H9 (cell line): ENCODE results near the gene WNT9A. TPM values are rescaled to one million over a fixed set of nuclear protein-coding genes. Genes with fewer than 3 reads are reported as not detected.

Experiments used
- DNase-seq: peaks from one replicate; pipeline ENCODE4 v3.0.0-alpha.2; 2017
- H2AFZ ChIP-seq: one replicate; pipeline ENCODE4 v1.6.1; 2013; ENCODE audit warnings: mild to moderate bottlenecking, low read length, control low read depth, moderate library complexity
- H2AK5ac ChIP-seq: 2 replicates; pipeline ENCODE4 v1.6.1; 2013; ENCODE audit warnings: low read length, control low read depth, mixed read lengths; ENCODE audit not compliant: insufficient read length
- H2BK120ac ChIP-seq: one replicate; pipeline ENCODE4 v1.6.1; 2013; ENCODE audit warnings: low read depth, mild to moderate bottlenecking, low read length, control low read depth, inconsistent platforms; ENCODE audit not compliant: poor library complexity, severe bottlenecking
- H2BK12ac ChIP-seq: 2 replicates; pipeline ENCODE4 v1.6.1; 2013; ENCODE audit warnings: low read length, control low read depth, mixed read lengths, low read depth; ENCODE audit not compliant: insufficient read length
- H2BK15ac ChIP-seq: 2 replicates; pipeline ENCODE4 v1.6.1; 2013; ENCODE audit warnings: low read depth, low read length, control low read depth
- H2BK20ac ChIP-seq: one replicate; pipeline ENCODE4 v1.6.1; 2013; ENCODE audit warnings: low read depth, mild to moderate bottlenecking, low read length, control low read depth, inconsistent platforms; ENCODE audit not compliant: poor library complexity, severe bottlenecking
- H2BK5ac ChIP-seq: 2 replicates; pipeline ENCODE4 v1.6.1; 2013; ENCODE audit warnings: low read length, control low read depth, mixed read lengths; ENCODE audit not compliant: insufficient read length
- H3K14ac ChIP-seq: 2 replicates; pipeline ENCODE4 v1.6.1; 2013; ENCODE audit warnings: low read length, control low read depth; ENCODE audit not compliant: insufficient read depth
- H3K18ac ChIP-seq: 2 replicates; pipeline ENCODE4 v1.6.1; 2013; ENCODE audit warnings: low read depth, mild to moderate bottlenecking, mixed read lengths, low read length, control low read depth; ENCODE audit not compliant: insufficient read length
- H3K23ac ChIP-seq: 2 replicates; pipeline ENCODE4 v1.6.1; 2013; ENCODE audit warnings: low read length, control low read depth, mixed read lengths, low read depth; ENCODE audit not compliant: insufficient read length
- H3K23me2 ChIP-seq: 2 replicates; pipeline ENCODE4 v1.6.1; 2013; ENCODE audit warnings: low read depth, mild to moderate bottlenecking, mixed read lengths, low read length, control low read depth; ENCODE audit not compliant: insufficient read length, poor library complexity, severe bottlenecking
- H3K27ac ChIP-seq: 2 replicates; pipeline ENCODE4 v1.5.1; 2013; ENCODE audit warnings: low read length, control low read depth, mixed read lengths, low read depth; ENCODE audit not compliant: insufficient read length
- H3K27me3 ChIP-seq: 2 replicates; pipeline ENCODE4 v1.6.1; 2013; ENCODE audit warnings: low read length, control low read depth, inconsistent platforms; ENCODE audit not compliant: insufficient read depth
- H3K4ac ChIP-seq: 2 replicates; pipeline ENCODE4 v1.6.1; 2013; ENCODE audit warnings: low read depth, mild to moderate bottlenecking, control low read depth, inconsistent platforms, low read length, moderate library complexity
- H3K4me1 ChIP-seq: 2 replicates; pipeline ENCODE4 v1.6.1; 2013; ENCODE audit warnings: low read length, control low read depth, inconsistent platforms; ENCODE audit not compliant: insufficient read depth
- H3K4me2 ChIP-seq: 2 replicates; pipeline ENCODE4 v1.6.1; 2013; ENCODE audit warnings: low read length, control low read depth, mixed read lengths; ENCODE audit not compliant: insufficient read length, insufficient read depth
- H3K56ac ChIP-seq: 2 replicates; pipeline ENCODE4 v1.6.1; 2013; ENCODE audit warnings: low read depth, mild to moderate bottlenecking, mixed read lengths, low read length, control low read depth; ENCODE audit not compliant: insufficient read length
- H3K79me1 ChIP-seq: 2 replicates; pipeline ENCODE4 v1.6.1; 2013; ENCODE audit warnings: low read depth, mild to moderate bottlenecking, moderate library complexity, low read length, control low read depth, inconsistent platforms; ENCODE audit not compliant: insufficient read depth, poor library complexity, severe bottlenecking
- H3K79me2 ChIP-seq: 2 replicates; pipeline ENCODE4 v1.6.1; 2013; ENCODE audit warnings: low read length, control low read depth, inconsistent platforms; ENCODE audit not compliant: insufficient read depth
- H3K9ac ChIP-seq: 2 replicates; pipeline ENCODE4 v1.6.1; 2013; ENCODE audit warnings: low read length, control low read depth, mixed read lengths; ENCODE audit not compliant: insufficient read length; ENCODE audit errors: extremely low read depth
- H3K9me3 ChIP-seq: one replicate; pipeline ENCODE4 v1.6.1; 2013; ENCODE audit warnings: low read depth, low read length, inconsistent platforms; ENCODE audit not compliant: control insufficient read depth
- H3T11ph ChIP-seq: one replicate; pipeline ENCODE4 v1.6.1; 2013; ENCODE audit warnings: mild to moderate bottlenecking, low read length, control low read depth, inconsistent platforms
- H4K20me1 ChIP-seq: one replicate; pipeline ENCODE4 v1.6.1; 2013; ENCODE audit not compliant: control insufficient read depth, insufficient read length, insufficient read depth
- H4K5ac ChIP-seq: 2 replicates; pipeline ENCODE4 v1.6.1; 2013; ENCODE audit warnings: low read depth, mild to moderate bottlenecking, mixed read lengths, low read length, control low read depth; ENCODE audit not compliant: insufficient read length
- H4K8ac ChIP-seq: replicated peaks from 2 replicates; pipeline ENCODE4 v1.6.1; 2013; ENCODE audit warnings: low read length, control low read depth, mixed read lengths, low read depth; ENCODE audit not compliant: insufficient read length
- H4K91ac ChIP-seq: 2 replicates; pipeline ENCODE4 v1.6.1; 2013; ENCODE audit warnings: low read depth, mild to moderate bottlenecking, moderate library complexity, mixed read lengths, low read length, control low read depth; ENCODE audit not compliant: insufficient read length
- H3K27ac Mint-ChIP-seq, 3 experiments: 2 replicates in 2 of 3; 3 replicates in 1 of 3; pipeline ENCODE4 v1.8.0; 2020 to 2021; ENCODE audit warnings: mixed read lengths in 3 of 3, mild to moderate bottlenecking in 1 of 3, moderate library complexity in 1 of 3
- H3K27me3 Mint-ChIP-seq: 2 replicates; pipeline ENCODE4 v1.8.0; 2021; ENCODE audit warnings: low read depth, mild to moderate bottlenecking, moderate library complexity, mixed read lengths
- H3K36me3 Mint-ChIP-seq, 3 experiments: 2 replicates in 2 of 3; 3 replicates in 1 of 3; pipeline ENCODE4 v1.8.0; 2020 to 2021; ENCODE audit warnings: low read depth in 3 of 3, mixed read lengths in 3 of 3; ENCODE audit not compliant: insufficient read depth in 1 of 3
- H3K4me1 Mint-ChIP-seq, 2 experiments: 2 replicates each; pipeline ENCODE4 v1.8.0; 2020; ENCODE audit warnings: mixed read lengths in 2 of 2
- H3K4me3 Mint-ChIP-seq, 2 experiments: 2 replicates in 1 of 2; 3 replicates in 1 of 2; pipeline ENCODE4 v1.8.0; 2020 to 2021; ENCODE audit warnings: mild to moderate bottlenecking in 2 of 2, mixed read lengths in 2 of 2, moderate library complexity in 1 of 2
- H3K9me3 Mint-ChIP-seq, 2 experiments: 2 replicates in 1 of 2; 3 replicates in 1 of 2; pipeline ENCODE4 v1.8.0; 2020; ENCODE audit warnings: mild to moderate bottlenecking in 2 of 2, mixed read lengths in 2 of 2, moderate library complexity in 1 of 2
- WGBS: extraction: QIAGEN DNeasy Blood & Tissue Kit; methylation state at CpG from one replicate; pipeline ENCODE4 v1.1.7; 2013; ENCODE audit warnings: missing lambda C conversion rate, low lambda C conversion rate, mixed read lengths; ENCODE audit not compliant: insufficient read length; ENCODE audit errors: extremely low coverage; 5-methylcytosine and 5-hydroxymethylcytosine counted together
- total RNA-seq: library from RNA; stranded (reverse); gene quantifications from 2 replicates; pipeline ENCODE4 v1.2.1, GENCODE V29; 2021
- TF ChIP-seq, protein P1 (sequence below): fragments of 200-600 bp; sonication (generic); conservative IDR thresholded peaks from 3 replicates; pipeline ENCODE4 v1.8.0; 2021; ENCODE audit warnings: antibody characterized with exemption, mild to moderate bottlenecking

WNT9A gene
- total RNA-seq, 1 experiment from 2014 or later = 0.77 TPM

DNA sequence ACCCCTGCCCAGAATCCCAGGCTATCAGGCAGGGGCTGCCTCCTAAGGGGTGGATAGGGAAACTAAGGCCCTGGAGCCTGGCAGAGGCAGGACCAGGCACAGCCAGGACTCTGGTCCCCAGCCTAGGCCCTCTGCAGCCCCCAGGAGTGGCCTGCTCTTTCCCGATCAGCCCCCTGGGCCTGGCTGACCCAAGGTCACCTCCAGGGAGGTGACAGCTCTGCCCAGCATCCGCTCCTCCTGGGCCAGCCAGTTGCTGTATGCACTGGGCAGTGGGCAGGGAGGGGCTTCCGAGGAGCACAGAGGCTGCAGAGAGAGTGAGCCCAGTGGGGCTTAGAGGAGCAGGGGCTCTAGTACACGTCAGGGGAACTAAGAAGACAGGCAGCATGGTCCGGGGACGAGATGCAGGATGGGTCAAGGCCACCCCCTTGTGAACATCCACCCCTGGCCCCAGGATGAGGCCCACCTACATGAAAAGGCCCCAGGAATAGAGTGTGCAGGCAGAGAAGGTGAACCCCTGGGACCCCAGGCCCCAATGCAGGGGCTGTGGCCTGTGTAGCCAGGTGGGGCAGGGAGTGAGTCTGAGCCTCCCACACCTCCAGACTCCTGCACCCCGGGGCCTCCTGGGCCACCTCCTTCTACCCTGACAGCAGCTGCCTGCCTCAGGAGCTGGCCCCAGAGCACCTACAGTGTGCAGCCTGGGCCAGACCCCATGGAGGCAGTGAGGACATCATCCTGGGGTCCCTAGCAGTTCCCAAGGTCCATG, 32.8 kb downstream of the WNT9A start:
- Histone ChIP-seq H4K8ac (no peak overlapping the region), H2BK20ac (no peak overlapping the region), H3K14ac (peak overlapping the region; percentile 26), H2BK5ac (no peak overlapping the region), H2BK120ac (no peak overlapping the region), H2AK5ac (no peak overlapping the region), H3K4me2 (no peak overlapping the region), H3K18ac (no peak overlapping the region), H3K4ac (no peak overlapping the region), H2BK15ac (no peak overlapping the region), H2BK12ac (no peak overlapping the region), H3K79me1 (no peaks in the 10 kb centered on the region), H3K23me2 (no peaks in the 10 kb centered on the region), H2AFZ (no peak overlapping the region), H4K5ac (no peak overlapping the region), H3K27ac (no peak overlapping the region), H3K27me3 (no peaks in the 10 kb centered on the region), H4K91ac (no peak overlapping the region), H3K9ac (no peak overlapping the region), H3K4me1 (peaks cover 11% of the 10 kb centered on the region), H3K9me3 (no peaks in the 10 kb centered on the region), H3K56ac (no peak overlapping the region), H4K20me1 (no peaks in the 10 kb centered on the region), H3K23ac (no peak overlapping the region), H3K79me2 (no peaks in the 10 kb centered on the region), H3T11ph (no peak overlapping the region)
- DNase-seq = no peak
- H3K9me3 Mint-ChIP-seq = no peaks in the 10 kb centered on the region
- H3K4me1 Mint-ChIP-seq = peaks cover 41 to 54% of the 10 kb centered on the region in 2 experiments
- H3K36me3 Mint-ChIP-seq = no peaks in the 10 kb centered on the region
- H3K27ac Mint-ChIP-seq = no peak overlapping the region; a peak in 1 of 7 replicates
- TF ChIP-seq, protein P1, sequence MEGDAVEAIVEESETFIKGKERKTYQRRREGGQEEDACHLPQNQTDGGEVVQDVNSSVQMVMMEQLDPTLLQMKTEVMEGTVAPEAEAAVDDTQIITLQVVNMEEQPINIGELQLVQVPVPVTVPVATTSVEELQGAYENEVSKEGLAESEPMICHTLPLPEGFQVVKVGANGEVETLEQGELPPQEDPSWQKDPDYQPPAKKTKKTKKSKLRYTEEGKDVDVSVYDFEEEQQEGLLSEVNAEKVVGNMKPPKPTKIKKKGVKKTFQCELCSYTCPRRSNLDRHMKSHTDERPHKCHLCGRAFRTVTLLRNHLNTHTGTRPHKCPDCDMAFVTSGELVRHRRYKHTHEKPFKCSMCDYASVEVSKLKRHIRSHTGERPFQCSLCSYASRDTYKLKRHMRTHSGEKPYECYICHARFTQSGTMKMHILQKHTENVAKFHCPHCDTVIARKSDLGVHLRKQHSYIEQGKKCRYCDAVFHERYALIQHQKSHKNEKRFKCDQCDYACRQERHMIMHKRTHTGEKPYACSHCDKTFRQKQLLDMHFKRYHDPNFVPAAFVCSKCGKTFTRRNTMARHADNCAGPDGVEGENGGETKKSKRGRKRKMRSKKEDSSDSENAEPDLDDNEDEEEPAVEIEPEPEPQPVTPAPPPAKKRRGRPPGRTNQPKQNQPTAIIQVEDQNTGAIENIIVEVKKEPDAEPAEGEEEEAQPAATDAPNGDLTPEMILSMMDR = no peak
- no CpG with 5 or more reads among the region's 7 CpGs for WGBS
- H3K27me3 Mint-ChIP-seq = no peaks in the 10 kb centered on the region; the same call in 1 of the 2 replicates
- no peak overlapping the region for H3K4me3 Mint-ChIP-seq
